ENCODE data around the gene KDM2A. TPM values are rescaled to one million over a fixed set of nuclear protein-coding genes. Genes with fewer than 3 reads are reported as not detected.

The KDM2A gene
- total RNA-seq, 4 donors from 2014 or later, result 38.7 to 88.1 (median 73.5) TPM

DNA sequence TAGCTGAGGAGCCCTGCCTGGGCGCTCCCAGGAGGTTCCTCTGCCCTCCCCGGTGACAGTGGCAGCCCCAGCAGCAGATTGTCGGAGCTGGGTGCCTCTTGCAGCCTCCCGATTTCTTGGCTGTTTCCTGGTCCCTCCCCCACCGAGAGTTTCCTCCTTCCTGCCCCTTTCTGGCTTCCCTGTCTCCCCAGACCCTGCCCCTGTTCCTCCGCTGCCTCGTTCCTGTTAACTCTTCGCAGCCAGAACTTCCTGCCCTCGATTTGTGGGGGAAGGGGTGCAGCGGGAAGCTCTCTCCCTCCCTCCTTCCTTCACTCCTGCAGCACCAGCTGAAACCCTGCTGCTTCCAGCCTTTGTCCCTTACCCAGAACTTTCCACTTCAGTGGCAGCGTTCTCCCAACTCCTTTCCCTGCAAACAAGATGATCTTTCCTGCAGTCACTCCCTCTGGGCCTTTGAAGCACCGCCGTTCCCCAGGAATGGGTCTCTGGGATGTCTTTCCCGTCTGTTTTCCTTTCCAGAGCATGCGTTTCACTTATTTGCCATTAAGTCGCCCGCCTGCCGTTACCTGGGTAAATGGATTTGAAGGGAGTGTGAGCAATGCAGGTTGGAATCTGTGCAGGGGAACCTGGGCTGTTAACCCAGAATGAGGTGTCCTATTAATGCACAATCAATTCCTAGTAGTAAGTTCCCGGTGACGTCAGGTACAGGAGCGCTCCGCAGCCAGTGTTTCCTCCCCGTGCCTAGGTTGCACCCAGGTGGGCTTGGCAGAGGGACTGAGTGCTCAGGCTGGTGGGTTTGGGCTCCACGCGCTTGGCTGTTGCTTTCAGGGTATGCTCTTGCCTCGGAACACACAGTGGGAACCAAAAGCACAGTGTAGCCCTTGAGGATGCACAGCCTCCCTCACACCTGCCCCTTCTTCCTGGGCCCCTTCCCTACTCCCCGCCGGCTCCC, 151.5 kb downstream of the KDM2A start:
- H3K27ac ChIP-seq, result peak overlapping the region in 2 of 3 donors; percentile 45 to 54
- H3K9me3 ChIP-seq, result no peaks in the 10 kb centered on the region
- H3K36me3 ChIP-seq, result peaks cover 0 to 4% of the 10 kb centered on the region in 2 donors
- peak in 1 of 2 donors; percentile 1 for DNase-seq
- no peaks in the 10 kb centered on the region for H3K27me3 ChIP-seq
- no peak for TF ChIP-seq POLR2A (IDR thresholded peaks at IDR 0.05)
- TF ChIP-seq, protein P1, sequence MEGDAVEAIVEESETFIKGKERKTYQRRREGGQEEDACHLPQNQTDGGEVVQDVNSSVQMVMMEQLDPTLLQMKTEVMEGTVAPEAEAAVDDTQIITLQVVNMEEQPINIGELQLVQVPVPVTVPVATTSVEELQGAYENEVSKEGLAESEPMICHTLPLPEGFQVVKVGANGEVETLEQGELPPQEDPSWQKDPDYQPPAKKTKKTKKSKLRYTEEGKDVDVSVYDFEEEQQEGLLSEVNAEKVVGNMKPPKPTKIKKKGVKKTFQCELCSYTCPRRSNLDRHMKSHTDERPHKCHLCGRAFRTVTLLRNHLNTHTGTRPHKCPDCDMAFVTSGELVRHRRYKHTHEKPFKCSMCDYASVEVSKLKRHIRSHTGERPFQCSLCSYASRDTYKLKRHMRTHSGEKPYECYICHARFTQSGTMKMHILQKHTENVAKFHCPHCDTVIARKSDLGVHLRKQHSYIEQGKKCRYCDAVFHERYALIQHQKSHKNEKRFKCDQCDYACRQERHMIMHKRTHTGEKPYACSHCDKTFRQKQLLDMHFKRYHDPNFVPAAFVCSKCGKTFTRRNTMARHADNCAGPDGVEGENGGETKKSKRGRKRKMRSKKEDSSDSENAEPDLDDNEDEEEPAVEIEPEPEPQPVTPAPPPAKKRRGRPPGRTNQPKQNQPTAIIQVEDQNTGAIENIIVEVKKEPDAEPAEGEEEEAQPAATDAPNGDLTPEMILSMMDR (IDR thresholded peaks at IDR 0.05), result no peak
- peaks cover 38 to 83% of the 10 kb centered on the region in 2 donors for H3K4me1 ChIP-seq
- no peak overlapping the region for H3K4me3 ChIP-seq (replicated peaks in 1 of 3)
- WGBS, 2 donors, result 59 to 60% methylated on average over 28 of the region's 28 CpGs
- intact Hi-C loops (cut with DNase I), result no loop called here

DNA sequence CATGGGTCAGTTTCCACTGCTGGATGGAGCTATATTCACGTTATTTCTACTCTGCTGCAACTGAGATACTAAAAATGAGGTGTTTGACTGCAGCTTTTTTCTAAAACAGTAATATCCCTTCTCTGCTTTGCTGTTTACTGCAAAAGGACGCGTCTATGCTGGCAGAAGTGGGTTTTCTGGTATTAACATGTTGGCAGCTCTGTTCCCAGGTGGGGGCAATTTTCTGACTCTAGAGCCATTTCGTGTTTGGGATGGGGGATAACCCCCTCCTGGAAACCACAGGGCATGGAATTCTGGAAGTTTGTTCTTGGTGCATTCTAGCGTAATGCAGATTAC, 152.1 kb downstream of the KDM2A start:
- H3K27me3 ChIP-seq, result no peaks in the 10 kb centered on the region
- no peak overlapping the region for H3K4me3 ChIP-seq (replicated peaks in 1 of 3)
- WGBS, 2 donors, result 76 to 82% methylated on average over 5 of the region's 5 CpGs
- no peak overlapping the region for H3K27ac ChIP-seq
- no peaks in the 10 kb centered on the region for H3K9me3 ChIP-seq
- H3K36me3 ChIP-seq, result peaks cover 0 to 4% of the 10 kb centered on the region in 2 donors
- intact Hi-C loops (cut with DNase I), result no loop called here
- peaks cover 45 to 85% of the 10 kb centered on the region in 2 donors for H3K4me1 ChIP-seq
- TF ChIP-seq POLR2A (IDR thresholded peaks at IDR 0.05), result no peak
- TF ChIP-seq, protein P1 (IDR thresholded peaks at IDR 0.05), result no peak
- DNase-seq, result no peak

DNA sequence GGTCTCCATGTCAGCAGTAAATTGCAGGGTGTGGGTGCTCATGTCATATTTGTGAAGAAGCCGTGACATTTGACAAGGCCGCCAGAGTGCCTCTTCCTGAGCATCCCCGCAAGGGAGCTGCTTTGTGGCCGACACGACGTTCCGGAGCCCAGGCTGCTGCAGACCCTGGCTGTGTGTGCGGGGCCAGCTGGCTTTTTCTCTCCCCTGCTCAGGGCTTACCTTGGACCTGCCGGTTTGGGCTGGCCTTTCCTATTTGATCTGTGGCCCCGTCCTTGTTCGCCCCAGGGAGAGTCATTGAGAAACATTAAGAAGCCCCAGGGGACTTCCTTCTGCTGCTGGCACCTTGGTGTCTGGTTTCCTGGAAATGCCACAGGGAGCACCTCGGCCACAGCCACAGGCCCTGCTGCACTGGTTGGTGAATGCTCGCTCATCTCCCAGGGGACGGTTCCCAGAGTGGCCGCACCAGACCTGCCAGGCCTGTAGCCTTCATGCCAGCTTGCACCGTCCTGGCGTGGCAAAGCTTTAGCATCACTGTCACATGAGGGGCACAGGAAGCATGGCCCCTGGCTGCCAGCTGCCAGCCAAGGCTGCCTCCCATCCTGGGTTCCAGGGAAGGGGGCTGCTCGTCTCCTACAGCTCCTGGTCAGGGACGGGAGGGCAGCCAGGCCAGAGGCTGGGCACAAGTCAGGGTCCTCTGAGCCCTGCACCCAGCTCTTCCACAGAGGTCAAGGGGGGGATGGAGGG, 152.7 kb downstream of the KDM2A start:
- no peaks in the 10 kb centered on the region for H3K9me3 ChIP-seq
- intact Hi-C loops (cut with DNase I), result no loop called here
- no peak for TF ChIP-seq POLR2A (IDR thresholded peaks at IDR 0.05)
- TF ChIP-seq, protein P1 (IDR thresholded peaks at IDR 0.05), result no peak
- peaks cover 45 to 90% of the 10 kb centered on the region in 2 donors for H3K4me1 ChIP-seq
- DNase-seq, result peak in 1 of 2 donors; percentile 1
- no peaks in the 10 kb centered on the region for H3K27me3 ChIP-seq
- H3K27ac ChIP-seq, result no peak overlapping the region
- H3K36me3 ChIP-seq, result peaks cover 0 to 4% of the 10 kb centered on the region in 2 donors
- H3K4me3 ChIP-seq (replicated peaks in 1 of 3), result no peak overlapping the region
- 78 to 83% methylated on average over 13 to 17 of the region's 19 CpGs for WGBS, 2 donors

DNA sequence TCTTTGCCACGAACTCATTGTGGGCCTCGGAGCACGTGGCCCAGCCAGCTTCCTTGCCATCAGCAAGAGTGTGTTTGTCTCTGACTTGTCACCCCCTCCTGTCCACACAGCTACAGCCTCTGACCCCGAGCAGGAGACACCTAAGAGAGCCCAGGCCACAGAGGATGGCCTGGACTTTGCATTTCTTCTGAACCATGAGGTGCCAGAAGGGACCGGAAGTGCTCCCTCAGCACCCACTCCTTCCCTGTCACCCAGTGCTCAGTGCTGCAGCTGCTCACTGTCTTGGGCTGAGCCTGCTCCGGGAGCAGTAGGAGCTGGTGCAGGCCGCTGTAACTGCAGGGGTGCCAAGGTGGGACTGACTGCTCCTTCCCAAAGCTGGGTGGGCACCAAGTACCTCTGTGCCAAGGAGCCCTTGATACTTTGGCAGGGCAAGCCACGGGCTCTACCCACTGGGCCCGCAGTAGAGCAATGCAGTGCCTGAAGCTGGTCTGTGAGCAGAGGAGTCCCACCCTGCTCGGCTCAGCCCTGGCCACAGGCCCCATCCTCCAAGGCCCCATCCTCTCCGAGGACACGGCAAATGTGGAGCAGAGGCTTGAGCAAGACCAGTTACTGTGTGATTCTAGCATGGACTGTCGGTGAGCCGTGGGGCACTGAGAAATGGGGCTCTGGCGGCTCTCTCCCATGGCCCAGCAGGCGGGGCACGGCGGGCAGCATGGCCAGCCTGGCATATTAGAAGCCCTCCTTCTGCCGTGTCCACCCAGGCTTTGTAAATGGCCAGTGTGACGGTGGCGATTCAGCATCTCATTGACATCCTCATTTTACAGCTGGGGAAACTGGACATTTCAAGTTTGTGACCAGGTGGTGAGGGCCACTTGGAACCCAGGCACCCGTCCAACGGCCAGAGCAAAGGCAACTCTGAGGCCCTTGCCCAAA, 153.5 kb downstream of the KDM2A start:
- H3K4me1 ChIP-seq, result peaks cover 48 to 94% of the 10 kb centered on the region in 2 donors
- WGBS, 2 donors, result 65 to 79% methylated on average over 7 to 13 of the region's 23 CpGs
- intact Hi-C loops (cut with DNase I), result no loop called here
- DNase-seq, result peak; percentile 59 to 64
- H3K27ac ChIP-seq, result peak overlapping the region in 2 of 3 donors; percentile 36 to 71
- peaks cover 0 to 4% of the 10 kb centered on the region in 2 donors for H3K36me3 ChIP-seq
- no peak for TF ChIP-seq POLR2A (IDR thresholded peaks at IDR 0.05)
- TF ChIP-seq, protein P1 (IDR thresholded peaks at IDR 0.05), result no peak
- H3K9me3 ChIP-seq, result no peaks in the 10 kb centered on the region
- H3K27me3 ChIP-seq, result no peaks in the 10 kb centered on the region
- H3K4me3 ChIP-seq (replicated peaks in 1 of 3), result no peak overlapping the region

Data from thyroid gland (tissue), 4 donors.